Neural progenitor cell (in vitro differentiated cells): ENCODE measurements around the gene AKAP6. TPM values are rescaled to one million over a fixed set of nuclear protein-coding genes. Genes with fewer than 3 reads are reported as not detected.

Experiments used
- DNase-seq: peaks from one replicate; pipeline ENCODE4 v3.0.0-alpha.2; 2016; ENCODE audit warnings: low spot score
- H2AFZ ChIP-seq: fragments of 200-600 bp; sonication (generic); replicated peaks from 2 replicates; pipeline ENCODE4 v1.6.1; 2016; ENCODE audit warnings: antibody characterized with exemption
- H3F3A ChIP-seq: fragments of 200-600 bp; sonication (generic); 2 replicates; pipeline ENCODE4 v1.6.1; 2016; ENCODE audit warnings: antibody characterized with exemption, low read depth
- H3K27ac ChIP-seq: fragments of 200-600 bp; sonication (generic); 2 replicates; pipeline ENCODE4 v1.5.1; 2016; ENCODE audit warnings: mild to moderate bottlenecking
- H3K27me3 ChIP-seq: fragments of 200-600 bp; sonication (generic); 2 replicates; pipeline ENCODE4 v1.6.1; 2016; ENCODE audit warnings: mild to moderate bottlenecking, moderate library complexity
- H3K36me3 ChIP-seq: fragments of 200-600 bp; sonication (generic); 2 replicates; pipeline ENCODE4 v1.5.1; 2016
- H3K4me1 ChIP-seq: fragments of 200-600 bp; sonication (generic); 2 replicates; pipeline ENCODE4 v1.6.1; 2016; ENCODE audit warnings: mixed run types
- H3K4me2 ChIP-seq: fragments of 200-600 bp; sonication (generic); 2 replicates; pipeline ENCODE4 v1.6.1; 2016
- H3K4me3 ChIP-seq: fragments of 200-600 bp; sonication (generic); 2 replicates; pipeline ENCODE4 v1.5.1; 2016
- H3K79me2 ChIP-seq: fragments of 200-600 bp; sonication (generic); 2 replicates; pipeline ENCODE4 v1.6.1; 2016; ENCODE audit warnings: low read depth
- H3K9ac ChIP-seq: fragments of 200-600 bp; sonication (generic); 2 replicates; pipeline ENCODE4 v1.6.1; 2016
- H3K9me3 ChIP-seq: fragments of 200-600 bp; sonication (generic); 2 replicates; pipeline ENCODE4 v1.5.1; 2016; ENCODE audit warnings: low read depth
- H4K20me1 ChIP-seq: fragments of 200-600 bp; sonication (generic); 2 replicates; pipeline ENCODE4 v1.6.1; 2016; ENCODE audit warnings: low read depth
- H3K27ac Mint-ChIP-seq: 3 replicates; pipeline ENCODE4 v1.8.0; 2021; ENCODE audit warnings: mixed read lengths
- H3K27me3 Mint-ChIP-seq: 2 replicates; pipeline ENCODE4 v1.8.0; 2022; ENCODE audit warnings: low read depth, mild to moderate bottlenecking, inconsistent platforms, moderate library complexity, mixed read lengths; ENCODE audit not compliant: insufficient read depth
- H3K36me3 Mint-ChIP-seq: 3 replicates; pipeline ENCODE4 v1.8.0; 2021; ENCODE audit warnings: mixed read lengths
- H3K4me1 Mint-ChIP-seq: 3 replicates; pipeline ENCODE4 v1.8.0; 2021; ENCODE audit warnings: mixed read lengths
- H3K4me3 Mint-ChIP-seq: 3 replicates; pipeline ENCODE4 v1.8.0; 2021; ENCODE audit warnings: mild to moderate bottlenecking, moderate library complexity, mixed read lengths
- H3K9me3 Mint-ChIP-seq: 3 replicates; pipeline ENCODE4 v1.8.0; 2020; ENCODE audit warnings: mixed read lengths
- CTCF ChIP-seq: fragments of 200-600 bp; sonication (generic); IDR thresholded peaks from 2 replicates; pipeline ENCODE4 v1.5.1; 2017; ENCODE audit warnings: antibody characterized with exemption, mild to moderate bottlenecking
- EZH2 ChIP-seq: fragments of 200-600 bp; sonication (generic); IDR thresholded peaks from 2 replicates; pipeline ENCODE4 v1.6.1; 2017; ENCODE audit warnings: antibody characterized with exemption, mild to moderate bottlenecking, moderate library complexity
- EZH2phosphoT487 ChIP-seq: fragments of 200-600 bp; sonication (generic); IDR thresholded peaks from 2 replicates; pipeline ENCODE4 v1.6.1; 2017; ENCODE audit warnings: antibody characterized with exemption
- total RNA-seq: library from RNA; depleted of rRNA; stranded (reverse); fragments of >200 nt; gene quantifications from 2 replicates; pipeline ENCODE4 v1.2.3, GENCODE V29; 2015; ENCODE audit warnings: low replicate concordance

The AKAP6 gene
- total RNA-seq, 1 donor from 2014 or later, result 3.7 TPM

- no peaks in the 10 kb centered on the region for H3K9me3 ChIP-seq
- H4K20me1 ChIP-seq, result no peaks in the 10 kb centered on the region
- Mint-ChIP-seq H3K27me3 (no peaks in the 10 kb centered on the region), H3K9me3 (no peaks in the 10 kb centered on the region), H3K4me3 (no peak overlapping the region), H3K36me3 (no peaks in the 10 kb centered on the region), H3K4me1 (no peaks in the 10 kb centered on the region), H3K27ac (no peak overlapping the region)
- H3K4me2 ChIP-seq, result no peak overlapping the region
- H3K79me2 ChIP-seq, result no peaks in the 10 kb centered on the region
- peaks cover 10% of the 10 kb centered on the region for H3K4me1 ChIP-seq
- TF ChIP-seq CTCF, result no peak
- no peak for TF ChIP-seq EZH2phosphoT487
- TF ChIP-seq EZH2, result no peak
- DNase-seq, result no peak
- no peaks in the 10 kb centered on the region for H3F3A ChIP-seq
- H3K4me3 ChIP-seq, result no peak overlapping the region
- H3K36me3 ChIP-seq, result no peaks in the 10 kb centered on the region
- H3K27me3 ChIP-seq, result no peaks in the 10 kb centered on the region
- no peak overlapping the region for H2AFZ ChIP-seq
- no peak overlapping the region for H3K27ac ChIP-seq
- H3K9ac ChIP-seq, result no peak overlapping the region
Observed at GRCh38 chr14:32559048-32559447, 229.9 kb downstream of the AKAP6 start.

- Histone ChIP-seq H3K27ac (no peak overlapping the region), H3K9me3 (no peaks in the 10 kb centered on the region), H3K4me3 (no peak overlapping the region), H3K9ac (no peak overlapping the region), H3K27me3 (no peaks in the 10 kb centered on the region), H3F3A (no peaks in the 10 kb centered on the region), H4K20me1 (no peaks in the 10 kb centered on the region), H3K4me1 (peaks cover 10% of the 10 kb centered on the region), H3K79me2 (no peaks in the 10 kb centered on the region), H2AFZ (no peak overlapping the region), H3K4me2 (peak overlapping the region; percentile 19), H3K36me3 (no peaks in the 10 kb centered on the region)
- peaks cover 3% of the 10 kb centered on the region for H3K27me3 Mint-ChIP-seq
- no peaks in the 10 kb centered on the region for H3K9me3 Mint-ChIP-seq
- no peaks in the 10 kb centered on the region for H3K36me3 Mint-ChIP-seq
- no peak overlapping the region for H3K27ac Mint-ChIP-seq
- peak; percentile 12 for DNase-seq
- H3K4me1 Mint-ChIP-seq, result no peaks in the 10 kb centered on the region
- H3K4me3 Mint-ChIP-seq, result no peak overlapping the region
- TF ChIP-seq EZH2 (no peak), CTCF (no peak), EZH2phosphoT487 (no peak)
Observed at GRCh38 chr14:32559590-32559989, 230.5 kb downstream of the AKAP6 start.

GRCh38 chr14:32560209-32560857, 231.2 kb downstream of the AKAP6 start:
- no peak overlapping the region for H3K4me3 ChIP-seq
- H3K36me3 ChIP-seq, result no peaks in the 10 kb centered on the region
- no peak overlapping the region for H3K27ac Mint-ChIP-seq
- no peaks in the 10 kb centered on the region for H3K27me3 ChIP-seq
- peaks cover 10% of the 10 kb centered on the region for H3K4me1 ChIP-seq
- no peaks in the 10 kb centered on the region for H3K9me3 Mint-ChIP-seq
- no peak overlapping the region for H3K27ac ChIP-seq
- no peaks in the 10 kb centered on the region for H3K79me2 ChIP-seq
- H3K36me3 Mint-ChIP-seq, result no peaks in the 10 kb centered on the region
- H3K9me3 ChIP-seq, result no peaks in the 10 kb centered on the region
- H3K9ac ChIP-seq, result no peak overlapping the region
- H2AFZ ChIP-seq, result no peak overlapping the region
- peaks cover 3% of the 10 kb centered on the region for H3K27me3 Mint-ChIP-seq
- DNase-seq, result peak; percentile 82
- H3F3A ChIP-seq, result no peaks in the 10 kb centered on the region
- no peaks in the 10 kb centered on the region for H3K4me1 Mint-ChIP-seq
- H3K4me3 Mint-ChIP-seq, result no peak overlapping the region
- TF ChIP-seq EZH2phosphoT487 (no peak), EZH2 (no peak), CTCF (peak; percentile 96)
- no peaks in the 10 kb centered on the region for H4K20me1 ChIP-seq
- peak overlapping the region; percentile 19 for H3K4me2 ChIP-seq
